ENCODE measurements around the gene CROCC2. TPM values are rescaled to one million over a fixed set of nuclear protein-coding genes. Genes with fewer than 3 reads are reported as not detected.
A peak's percentile ranks its signal among the peaks of the same experiment; 100 is the strongest.

Gene CROCC2
- total and polyA plus RNA-seq, 2 of the 13 experiments (the other 11 are each of a cell fraction or from before 2014, with no cell fraction given), result not detected

DNA sequence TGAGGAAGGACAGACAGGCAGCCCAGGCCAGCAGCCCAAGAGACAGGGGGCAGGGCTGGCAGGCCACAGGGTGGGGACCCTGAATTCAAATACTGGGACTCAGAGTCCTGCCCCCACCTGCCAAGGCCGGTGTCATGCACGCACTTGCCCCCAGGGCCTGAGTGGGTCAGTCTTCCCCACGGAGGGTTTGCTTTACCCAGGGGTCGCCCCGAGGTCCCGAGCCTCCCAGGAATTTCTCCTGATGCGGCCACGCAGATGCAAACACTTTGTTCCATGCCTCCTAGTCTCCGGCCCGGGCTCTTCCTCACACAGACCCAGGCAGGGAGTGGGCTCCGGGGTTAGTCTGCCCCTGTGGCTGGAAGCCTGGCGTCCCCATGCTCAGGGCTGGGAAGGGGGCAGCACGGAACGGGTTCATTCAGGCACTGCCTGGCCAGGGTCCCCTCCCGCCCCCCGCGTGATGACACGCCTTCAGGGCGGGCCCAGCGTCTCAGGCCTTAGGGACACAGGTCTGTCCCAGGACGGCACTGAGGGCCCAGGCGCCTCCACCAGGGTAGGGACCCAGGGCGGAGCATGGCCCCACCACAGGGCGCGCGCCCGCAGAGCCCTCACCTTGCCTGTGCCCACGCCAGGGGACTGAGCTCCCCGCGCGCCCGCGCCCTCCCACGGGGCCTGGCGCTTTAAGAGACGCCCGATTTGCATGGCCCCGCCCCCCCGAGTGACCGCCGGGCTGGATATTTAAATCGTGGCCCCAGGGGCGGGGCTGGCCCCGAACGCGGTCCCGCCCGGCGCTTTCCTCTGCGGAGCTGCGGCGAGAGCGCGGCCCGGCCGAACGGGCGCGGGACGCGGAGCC, 91.9 kb downstream of the CROCC2 start, which contains the start of gene SNED1 (continued):
- 0 out of 2 replicates have a peak, but pooled peaks have one; percentile 24 for TF ChIP-seq MAZ (IDR thresholded peaks at IDR 0.05; ENCODE audit: borderline replicate concordance, low read depth, low read length)
- no peak for TF ChIP-seq MAZ (CRISPR knock-in tag; IDR thresholded peaks at IDR 0.05; ENCODE audit: low read depth)
- TF ChIP-seq ZNF746 (CRISPR knock-in tag; IDR thresholded peaks at IDR 0.05), result no peak
- TF ChIP-seq ZNF816 (CRISPR knock-in tag; IDR thresholded peaks at IDR 0.05; ENCODE audit: borderline replicate concordance), result no peak
- TF ChIP-seq, protein P1, sequence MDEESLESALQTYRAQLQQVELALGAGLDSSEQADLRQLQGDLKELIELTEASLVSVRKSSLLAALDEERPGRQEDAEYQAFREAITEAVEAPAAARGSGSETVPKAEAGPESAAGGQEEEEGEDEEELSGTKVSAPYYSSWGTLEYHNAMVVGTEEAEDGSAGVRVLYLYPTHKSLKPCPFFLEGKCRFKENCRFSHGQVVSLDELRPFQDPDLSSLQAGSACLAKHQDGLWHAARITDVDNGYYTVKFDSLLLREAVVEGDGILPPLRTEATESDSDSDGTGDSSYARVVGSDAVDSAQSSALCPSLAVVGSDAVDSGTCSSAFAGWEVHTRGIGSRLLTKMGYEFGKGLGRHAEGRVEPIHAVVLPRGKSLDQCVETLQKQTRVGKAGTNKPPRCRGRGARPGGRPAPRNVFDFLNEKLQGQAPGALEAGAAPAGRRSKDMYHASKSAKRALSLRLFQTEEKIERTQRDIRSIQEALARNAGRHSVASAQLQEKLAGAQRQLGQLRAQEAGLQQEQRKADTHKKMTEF (CRISPR knock-in tag; IDR thresholded peaks at IDR 0.05), result peak; percentile 19; the same call in 1 of the 2 replicates
- TF ChIP-seq TBX3 (IDR thresholded peaks at IDR 0.05; ENCODE audit: borderline replicate concordance), result no peak
- no peak for TF ChIP-seq SOX6 (IDR thresholded peaks at IDR 0.05)
- TF ChIP-seq SOX6 (CRISPR knock-in tag; IDR thresholded peaks at IDR 0.05), result peak; percentile 56
- TF ChIP-seq, protein P2, sequence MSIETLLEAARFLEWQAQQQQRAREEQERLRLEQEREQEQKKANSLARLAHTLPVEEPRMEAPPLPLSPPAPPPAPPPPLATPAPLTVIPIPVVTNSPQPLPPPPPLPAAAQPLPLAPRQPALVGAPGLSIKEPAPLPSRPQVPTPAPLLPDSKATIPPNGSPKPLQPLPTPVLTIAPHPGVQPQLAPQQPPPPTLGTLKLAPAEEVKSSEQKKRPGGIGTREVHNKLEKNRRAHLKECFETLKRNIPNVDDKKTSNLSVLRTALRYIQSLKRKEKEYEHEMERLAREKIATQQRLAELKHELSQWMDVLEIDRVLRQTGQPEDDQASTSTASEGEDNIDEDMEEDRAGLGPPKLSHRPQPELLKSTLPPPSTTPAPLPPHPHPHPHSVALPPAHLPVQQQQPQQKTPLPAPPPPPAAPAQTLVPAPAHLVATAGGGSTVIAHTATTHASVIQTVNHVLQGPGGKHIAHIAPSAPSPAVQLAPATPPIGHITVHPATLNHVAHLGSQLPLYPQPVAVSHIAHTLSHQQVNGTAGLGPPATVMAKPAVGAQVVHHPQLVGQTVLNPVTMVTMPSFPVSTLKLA (IDR thresholded peaks at IDR 0.05), result no peak
- no peak for TF ChIP-seq ZNF10 (CRISPR knock-in tag; IDR thresholded peaks at IDR 0.05; ENCODE audit: borderline replicate concordance, low read depth)
- 0 out of 2 replicates have a peak, but pooled peaks have one; percentile 11 for TF ChIP-seq FOSL2 (CRISPR knock-in tag; IDR thresholded peaks at IDR 0.05)
- no peak for TF ChIP-seq ZNF333 (CRISPR knock-in tag; IDR thresholded peaks at IDR 0.05; ENCODE audit: borderline replicate concordance)
- TF ChIP-seq, protein P3, sequence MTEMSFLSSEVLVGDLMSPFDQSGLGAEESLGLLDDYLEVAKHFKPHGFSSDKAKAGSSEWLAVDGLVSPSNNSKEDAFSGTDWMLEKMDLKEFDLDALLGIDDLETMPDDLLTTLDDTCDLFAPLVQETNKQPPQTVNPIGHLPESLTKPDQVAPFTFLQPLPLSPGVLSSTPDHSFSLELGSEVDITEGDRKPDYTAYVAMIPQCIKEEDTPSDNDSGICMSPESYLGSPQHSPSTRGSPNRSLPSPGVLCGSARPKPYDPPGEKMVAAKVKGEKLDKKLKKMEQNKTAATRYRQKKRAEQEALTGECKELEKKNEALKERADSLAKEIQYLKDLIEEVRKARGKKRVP (CRISPR knock-in tag; IDR thresholded peaks at IDR 0.05), result no peak
- no peak for TF ChIP-seq LCORL (IDR thresholded peaks at IDR 0.05)
- 0 out of 2 replicates have a peak, but pooled peaks have one; percentile 46 for TF ChIP-seq LCORL (CRISPR knock-in tag; IDR thresholded peaks at IDR 0.05)
- TF ChIP-seq FOSL1 (CRISPR knock-in tag; IDR thresholded peaks at IDR 0.05; ENCODE audit: borderline replicate concordance), result no peak
- no peak for TF ChIP-seq ZNF672 (CRISPR knock-in tag; IDR thresholded peaks at IDR 0.05)
- TF ChIP-seq DR1 (CRISPR knock-in tag; IDR thresholded peaks at IDR 0.05), result 0 out of 2 replicates have a peak, but pooled peaks have one; percentile 40
- no peak for TF ChIP-seq PAF1 (CRISPR knock-in tag; IDR thresholded peaks at IDR 0.05)
- TF ChIP-seq, protein P4, sequence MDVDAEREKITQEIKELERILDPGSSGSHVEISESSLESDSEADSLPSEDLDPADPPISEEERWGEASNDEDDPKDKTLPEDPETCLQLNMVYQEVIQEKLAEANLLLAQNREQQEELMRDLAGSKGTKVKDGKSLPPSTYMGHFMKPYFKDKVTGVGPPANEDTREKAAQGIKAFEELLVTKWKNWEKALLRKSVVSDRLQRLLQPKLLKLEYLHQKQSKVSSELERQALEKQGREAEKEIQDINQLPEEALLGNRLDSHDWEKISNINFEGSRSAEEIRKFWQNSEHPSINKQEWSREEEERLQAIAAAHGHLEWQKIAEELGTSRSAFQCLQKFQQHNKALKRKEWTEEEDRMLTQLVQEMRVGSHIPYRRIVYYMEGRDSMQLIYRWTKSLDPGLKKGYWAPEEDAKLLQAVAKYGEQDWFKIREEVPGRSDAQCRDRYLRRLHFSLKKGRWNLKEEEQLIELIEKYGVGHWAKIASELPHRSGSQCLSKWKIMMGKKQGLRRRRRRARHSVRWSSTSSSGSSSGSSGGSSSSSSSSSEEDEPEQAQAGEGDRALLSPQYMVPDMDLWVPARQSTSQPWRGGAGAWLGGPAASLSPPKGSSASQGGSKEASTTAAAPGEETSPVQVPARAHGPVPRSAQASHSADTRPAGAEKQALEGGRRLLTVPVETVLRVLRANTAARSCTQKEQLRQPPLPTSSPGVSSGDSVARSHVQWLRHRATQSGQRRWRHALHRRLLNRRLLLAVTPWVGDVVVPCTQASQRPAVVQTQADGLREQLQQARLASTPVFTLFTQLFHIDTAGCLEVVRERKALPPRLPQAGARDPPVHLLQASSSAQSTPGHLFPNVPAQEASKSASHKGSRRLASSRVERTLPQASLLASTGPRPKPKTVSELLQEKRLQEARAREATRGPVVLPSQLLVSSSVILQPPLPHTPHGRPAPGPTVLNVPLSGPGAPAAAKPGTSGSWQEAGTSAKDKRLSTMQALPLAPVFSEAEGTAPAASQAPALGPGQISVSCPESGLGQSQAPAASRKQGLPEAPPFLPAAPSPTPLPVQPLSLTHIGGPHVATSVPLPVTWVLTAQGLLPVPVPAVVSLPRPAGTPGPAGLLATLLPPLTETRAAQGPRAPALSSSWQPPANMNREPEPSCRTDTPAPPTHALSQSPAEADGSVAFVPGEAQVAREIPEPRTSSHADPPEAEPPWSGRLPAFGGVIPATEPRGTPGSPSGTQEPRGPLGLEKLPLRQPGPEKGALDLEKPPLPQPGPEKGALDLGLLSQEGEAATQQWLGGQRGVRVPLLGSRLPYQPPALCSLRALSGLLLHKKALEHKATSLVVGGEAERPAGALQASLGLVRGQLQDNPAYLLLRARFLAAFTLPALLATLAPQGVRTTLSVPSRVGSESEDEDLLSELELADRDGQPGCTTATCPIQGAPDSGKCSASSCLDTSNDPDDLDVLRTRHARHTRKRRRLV (CRISPR knock-in tag; IDR thresholded peaks at IDR 0.05), result peak; percentile 98
- no peak for TF ChIP-seq SP5 (CRISPR knock-in tag; IDR thresholded peaks at IDR 0.05; ENCODE audit: borderline replicate concordance, low read depth)

Data from HepG2 (cell line).